GM23248 (cell line): ENCODE results near the gene COL19A1. TPM values are rescaled to one million over a fixed set of nuclear protein-coding genes. Genes with fewer than 3 reads are reported as not detected.
"Not testable (repeated sequence)": the region's sequence is repeated elsewhere in the genome, so short reads cannot be mapped to it uniquely, and the experiment has no call there.

Experiments used
- DNase-seq: peaks from one replicate; pipeline ENCODE4 v3.0.0-alpha.2; 2015
- H2AFZ ChIP-seq: fragments of 200-600 bp; sonication (generic); 2 replicates; pipeline ENCODE4 v1.6.1; 2016; ENCODE audit warnings: antibody characterized with exemption
- H3F3A ChIP-seq: fragments of 200-600 bp; sonication (generic); 2 replicates; pipeline ENCODE4 v1.6.1; 2016; ENCODE audit warnings: mild to moderate bottlenecking, antibody characterized with exemption, mixed run types; ENCODE audit not compliant: insufficient read depth
- H3K27ac ChIP-seq: fragments of 200-600 bp; sonication (generic); 2 replicates; pipeline ENCODE4 v1.5.1; 2016; ENCODE audit warnings: mild to moderate bottlenecking
- H3K27me3 ChIP-seq: fragments of 200-600 bp; sonication (generic); replicated peaks from 2 replicates; pipeline ENCODE4 v1.6.1; 2016; ENCODE audit warnings: mild to moderate bottlenecking; ENCODE audit not compliant: insufficient read depth
- H3K36me3 ChIP-seq: fragments of 200-600 bp; sonication (generic); 2 replicates; pipeline ENCODE4 v1.6.1; 2016; ENCODE audit warnings: low read depth, mild to moderate bottlenecking
- H3K4me1 ChIP-seq: fragments of 200-600 bp; sonication (generic); 2 replicates; pipeline ENCODE4 v1.6.1; 2016; ENCODE audit warnings: mild to moderate bottlenecking; ENCODE audit not compliant: insufficient read depth
- H3K4me2 ChIP-seq: fragments of 200-600 bp; sonication (generic); one replicate; pipeline ENCODE4 v1.6.1; 2016; ENCODE audit warnings: mild to moderate bottlenecking; ENCODE audit not compliant: unreplicated experiment
- H3K4me3 ChIP-seq: fragments of 200-600 bp; sonication (generic); 2 replicates; pipeline ENCODE4 v1.5.1; 2016; ENCODE audit warnings: mild to moderate bottlenecking
- H3K79me2 ChIP-seq: fragments of 200-600 bp; sonication (generic); 2 replicates; pipeline ENCODE4 v1.6.1; 2016; ENCODE audit warnings: mild to moderate bottlenecking; ENCODE audit not compliant: insufficient read depth
- H3K9ac ChIP-seq: fragments of 200-600 bp; sonication (generic); 2 replicates; pipeline ENCODE4 v1.6.1; 2016; ENCODE audit warnings: mild to moderate bottlenecking
- H3K9me2 ChIP-seq: fragments of 200-600 bp; sonication (generic); 2 replicates; pipeline ENCODE4 v1.6.1; 2016; ENCODE audit warnings: mixed run types, mild to moderate bottlenecking, moderate library complexity; ENCODE audit not compliant: insufficient read depth
- H3K9me3 ChIP-seq: fragments of 200-600 bp; sonication (generic); one replicate; pipeline ENCODE4 v1.6.1; 2017; ENCODE audit warnings: low read depth
- H4K20me1 ChIP-seq: fragments of 200-600 bp; sonication (generic); 2 replicates; pipeline ENCODE4 v1.6.0; 2016; ENCODE audit not compliant: insufficient read depth
- EZH2 ChIP-seq: fragments of 200-600 bp; sonication (generic); IDR thresholded peaks from 2 replicates; pipeline ENCODE4 v1.6.1; 2018; ENCODE audit warnings: antibody characterized with exemption, mild to moderate bottlenecking; ENCODE audit not compliant: insufficient read depth, poor library complexity, severe bottlenecking
- EZH2phosphoT487 ChIP-seq: fragments of 200-600 bp; sonication (generic); IDR thresholded peaks from 2 replicates; pipeline ENCODE4 v1.6.1; 2018; ENCODE audit warnings: antibody characterized with exemption, moderate library complexity, mild to moderate bottlenecking, low read depth; ENCODE audit not compliant: insufficient read depth
- WGBS, 2 experiments: methylation state at CpG; one replicate each; pipeline ENCODE4 v1.1.6; 2015 to 2017; ENCODE audit warnings: low lambda C conversion rate in 2 of 2, low coverage in 1 of 2; ENCODE audit errors: missing lambda C conversion rate in 2 of 2; 5-methylcytosine and 5-hydroxymethylcytosine counted together
- in situ Hi-C: fragments of 300-500 bp; cut with MboI; formaldehyde crosslinking; loops from 2 replicates; pipeline ENCODE4 v1.15.0; 2020
- polyA plus RNA-seq: library from polyadenylated mRNA; unstranded; fragments of >200 nt; fragmentation: Nextera tagmentation; extraction: Ambion mirVana; gene quantifications from 2 replicates; pipeline ENCODE4 v1.2.1, GENCODE V29; 2016
- total RNA-seq: library from RNA; depleted of rRNA; stranded (reverse); fragments of >200 nt; shearing (Covaris generic); gene quantifications from 2 replicates; pipeline ENCODE4 v1.2.3, GENCODE V29; 2014

Gene COL19A1
- total and polyA plus RNA-seq, 2 experiments from 2014 or later: not detected

DNA sequence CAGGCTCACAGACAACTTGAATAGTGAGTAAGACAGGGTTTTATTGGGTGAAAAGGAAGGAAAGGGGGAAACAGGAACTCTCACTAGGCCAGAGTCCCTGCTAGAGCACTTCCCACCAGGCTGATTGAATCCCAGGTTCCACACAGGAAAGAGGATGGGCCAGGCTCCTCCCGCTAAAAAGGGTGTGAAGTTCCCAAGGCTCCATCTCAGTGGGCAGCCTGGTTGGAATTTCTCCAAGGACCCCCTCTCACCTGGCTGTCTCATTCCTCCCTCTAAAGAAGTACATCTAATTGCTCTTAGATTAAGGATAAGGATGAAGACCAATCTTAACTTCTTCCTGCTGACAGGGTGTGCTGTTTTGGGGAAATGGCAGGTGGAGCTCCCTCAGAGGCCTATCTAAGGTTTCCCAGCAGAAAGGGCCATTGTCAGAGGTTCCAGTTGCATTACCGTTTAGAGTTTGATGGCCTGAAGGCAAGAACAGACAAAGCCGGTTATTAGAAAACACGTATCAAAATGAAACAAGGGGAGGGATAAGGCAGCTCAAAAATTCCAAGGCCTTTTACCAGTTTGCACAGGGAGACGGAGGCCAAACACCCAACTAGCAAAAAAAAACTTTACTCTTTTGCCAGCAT is 21.5 kb downstream of the COL19A1 start:
- Histone ChIP-seq H3K27ac (no peak overlapping the region), H3F3A (no peaks in the 10 kb centered on the region)
- 53 to 62% methylated on average over 5 of the region's 5 CpGs for WGBS, 2 experiments

DNA sequence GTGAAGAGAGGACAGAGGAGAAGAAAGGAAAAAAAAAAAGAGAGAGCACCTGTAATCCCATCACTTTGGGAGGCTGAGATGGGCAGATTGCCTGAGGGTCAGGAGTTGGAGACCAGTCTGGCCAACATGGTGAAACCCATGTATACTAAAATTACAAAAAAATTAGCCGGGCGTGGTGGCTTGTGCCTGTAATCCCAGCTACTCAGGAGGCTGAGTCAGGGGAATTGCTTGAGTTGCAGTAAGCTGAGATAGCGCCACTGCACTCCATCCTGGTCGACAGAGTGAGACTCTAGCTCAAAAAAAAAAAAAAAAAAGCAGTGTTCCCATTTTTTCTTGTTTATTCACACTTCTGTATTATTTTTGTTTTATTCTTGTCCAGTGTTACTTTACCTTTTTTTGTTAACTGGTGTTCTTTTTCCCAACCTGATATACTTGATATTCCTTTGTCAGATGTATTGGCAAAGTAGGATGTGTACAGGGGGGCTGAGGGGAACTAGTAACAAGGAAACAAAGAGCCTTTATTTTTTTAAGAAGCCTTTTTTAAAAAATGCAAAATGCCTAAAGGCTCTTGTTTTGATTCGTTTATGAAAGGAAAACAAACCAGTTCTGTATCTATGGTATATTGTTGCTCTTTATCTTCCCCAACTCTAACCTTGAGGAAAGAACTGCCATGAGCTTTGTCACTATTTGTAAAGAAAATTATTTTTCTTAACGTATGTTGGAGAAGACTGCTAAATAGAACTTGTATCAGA is 22.3 kb downstream of the COL19A1 start:
- WGBS, 2 experiments: 60 to 64% methylated on average over 6 of the region's 6 CpGs
- H3K9me2 ChIP-seq: no peaks in the 10 kb centered on the region
- in situ Hi-C loops: no loop called here
- H3K4me1 ChIP-seq: no peaks in the 10 kb centered on the region
- TF ChIP-seq EZH2 (no peak), EZH2phosphoT487 (no peak)
- no peak overlapping the region for H3K27ac ChIP-seq
- H3K27me3 ChIP-seq: no peaks in the 10 kb centered on the region
- no peaks in the 10 kb centered on the region for H3K36me3 ChIP-seq
- H3K9ac ChIP-seq: no peak overlapping the region
- H2AFZ ChIP-seq: no peak overlapping the region
- H3K9me3 ChIP-seq: no peaks in the 10 kb centered on the region
- no peaks in the 10 kb centered on the region for H3K79me2 ChIP-seq
- no peak overlapping the region for H3K4me3 ChIP-seq
- H3F3A ChIP-seq: no peaks in the 10 kb centered on the region
- no peaks in the 10 kb centered on the region for H4K20me1 ChIP-seq
- DNase-seq: no peak
- H3K4me2 ChIP-seq: no peak overlapping the region

More for the DNA sequence above, 21.5 kb downstream of the COL19A1 start:
- H3K27me3 ChIP-seq: no peaks in the 10 kb centered on the region
- no peaks in the 10 kb centered on the region for H3K36me3 ChIP-seq
- H3K4me2 ChIP-seq: no peak overlapping the region
- H3K79me2 ChIP-seq: no peaks in the 10 kb centered on the region
- H3K9ac ChIP-seq: no peak overlapping the region
- DNase-seq: no peak
- H3K9me3 ChIP-seq: no peaks in the 10 kb centered on the region
- no peaks in the 10 kb centered on the region for H3K4me1 ChIP-seq
- in situ Hi-C loops: no loop called here
- H3K9me2 ChIP-seq: no peaks in the 10 kb centered on the region
- no peak overlapping the region for H3K4me3 ChIP-seq
- H2AFZ ChIP-seq: no peak overlapping the region
- no peaks in the 10 kb centered on the region for H4K20me1 ChIP-seq
- TF ChIP-seq EZH2phosphoT487 (no peak), EZH2 (no peak)

DNA sequence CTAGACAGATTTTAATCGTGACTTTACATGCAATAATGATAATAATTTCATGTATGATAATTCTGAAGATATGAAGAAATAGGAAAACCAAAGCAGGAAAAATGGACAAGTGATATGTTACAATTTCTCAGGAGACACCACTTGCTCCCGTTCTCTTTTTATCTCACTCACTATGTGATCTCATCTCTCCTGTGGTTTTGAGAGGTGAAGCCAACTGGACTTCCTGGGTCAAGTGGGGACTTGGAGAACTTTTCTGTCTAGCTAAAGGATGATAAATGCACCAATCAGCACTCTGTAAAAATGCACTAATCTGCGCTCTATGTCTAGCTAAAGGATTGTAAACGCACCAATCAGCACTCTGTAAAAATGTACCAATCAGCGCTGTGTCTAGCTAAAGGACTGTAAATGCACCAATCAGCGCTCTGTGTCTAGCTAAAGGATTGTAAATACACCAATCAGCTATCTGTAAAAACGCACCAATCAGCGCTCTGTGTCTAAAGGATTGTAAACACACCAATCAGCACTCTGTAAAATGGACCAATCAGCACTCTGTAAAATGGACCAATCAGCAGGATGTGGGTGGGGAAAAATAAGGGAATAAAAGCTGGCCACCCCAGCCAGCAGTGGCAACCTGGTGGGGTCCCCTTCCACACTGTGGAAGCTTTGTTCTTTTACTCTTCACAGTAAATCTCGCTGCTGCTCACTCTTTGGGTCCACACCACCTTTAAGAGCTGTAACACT is 23.0 kb downstream of the COL19A1 start:
- H4K20me1 ChIP-seq, H3F3A ChIP-seq, H3K36me3 ChIP-seq, H3K9me2 ChIP-seq, H3K4me3 ChIP-seq, DNase-seq, H3K27me3 ChIP-seq, H3K9me3 ChIP-seq, H2AFZ ChIP-seq, H3K9ac ChIP-seq, H3K27ac ChIP-seq, H3K79me2 ChIP-seq, H3K4me1 ChIP-seq, H3K4me2 ChIP-seq, in situ Hi-C loops: not testable (repeated sequence)
- 67 to 68% methylated on average over 9 of the region's 9 CpGs for WGBS, 2 experiments

DNA sequence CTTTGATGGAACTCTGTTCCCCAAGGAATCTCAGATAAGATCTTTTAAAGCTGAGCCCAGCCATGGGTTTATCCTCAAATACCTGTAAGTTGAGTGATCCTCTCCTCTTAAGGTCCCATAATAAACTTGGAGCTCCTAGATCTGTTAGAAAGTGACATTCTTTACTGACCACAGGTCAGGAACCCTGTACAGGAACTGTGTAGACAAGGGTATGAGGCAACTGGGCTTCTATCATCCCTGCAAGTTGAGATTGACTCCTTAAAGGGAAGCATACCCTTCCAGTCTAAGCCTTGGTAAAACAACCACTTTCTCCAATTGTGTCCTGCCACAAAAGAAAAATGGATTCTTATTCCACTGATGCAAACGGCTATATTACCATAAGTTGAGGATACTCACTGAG is 26.2 kb downstream of the COL19A1 start:
- WGBS, 2 experiments: 32 to 59% methylated on average over 1 of the region's 1 CpG
- H3K4me3 ChIP-seq, DNase-seq, in situ Hi-C loops, H2AFZ ChIP-seq, H3K9ac ChIP-seq, H3K27me3 ChIP-seq, H4K20me1 ChIP-seq, H3K9me3 ChIP-seq, H3K4me1 ChIP-seq, H3F3A ChIP-seq, H3K79me2 ChIP-seq, H3K27ac ChIP-seq, H3K4me2 ChIP-seq, H3K9me2 ChIP-seq, H3K36me3 ChIP-seq: not testable (repeated sequence)

DNA sequence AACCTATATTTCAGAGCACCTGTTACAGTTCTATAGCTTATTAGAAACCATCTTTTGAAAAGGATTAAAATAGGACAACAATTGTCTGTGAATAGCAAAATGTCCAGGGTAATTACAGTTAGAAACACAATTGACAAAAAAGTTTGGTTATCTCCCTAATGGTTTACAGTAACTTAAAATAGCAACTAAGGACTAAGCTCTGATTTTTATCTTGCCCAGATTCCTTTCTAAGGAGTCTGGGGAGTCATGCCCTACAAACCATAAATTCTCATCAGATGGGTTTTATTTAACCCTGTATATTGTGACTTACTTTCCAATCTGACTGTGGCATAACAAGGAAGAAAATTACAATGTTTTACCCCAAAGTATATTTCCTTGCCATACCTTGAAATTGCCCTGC is 26.9 kb downstream of the COL19A1 start:
- H3K27me3 ChIP-seq, H2AFZ ChIP-seq, H3K4me1 ChIP-seq, H3K27ac ChIP-seq, in situ Hi-C loops, H3K79me2 ChIP-seq, H3K4me2 ChIP-seq, H3K36me3 ChIP-seq, H3K9me2 ChIP-seq, H3K9me3 ChIP-seq, DNase-seq, H3K9ac ChIP-seq, H3F3A ChIP-seq, H4K20me1 ChIP-seq, H3K4me3 ChIP-seq: not testable (repeated sequence)
